GM12873 (cell line): ENCODE measurements around the gene LIPJ.

Source experiments
- TF ChIP-seq, protein P1 (sequence below): IDR thresholded peaks from 2 replicates; pipeline ENCODE4 v1.5.1; 2012; ENCODE audit warnings: low read depth, mild to moderate bottlenecking, moderate library complexity, low read length, control low read depth; ENCODE audit not compliant: insufficient read depth; ENCODE audit errors: missing control alignments

Gene LIPJ

DNA sequence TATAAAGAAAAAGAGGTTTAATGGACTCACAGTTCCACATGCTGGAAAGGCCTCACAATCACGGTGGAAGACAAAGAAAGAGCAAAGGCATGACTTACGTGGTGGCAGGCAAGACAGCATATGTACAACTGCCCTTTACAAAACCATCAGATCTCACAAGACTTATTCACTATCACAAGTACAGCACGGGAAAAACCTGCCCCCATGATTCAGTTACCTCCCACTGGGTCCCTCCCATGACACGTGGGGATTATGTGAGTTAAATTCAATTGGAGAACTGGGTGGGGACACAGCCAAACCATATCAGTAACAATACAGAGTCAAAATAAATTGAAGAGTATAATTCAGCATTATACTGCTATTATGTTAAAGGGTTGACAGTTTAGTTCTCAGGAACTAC, 41.2 kb upstream of the LIPJ start:
- TF ChIP-seq, protein P1, sequence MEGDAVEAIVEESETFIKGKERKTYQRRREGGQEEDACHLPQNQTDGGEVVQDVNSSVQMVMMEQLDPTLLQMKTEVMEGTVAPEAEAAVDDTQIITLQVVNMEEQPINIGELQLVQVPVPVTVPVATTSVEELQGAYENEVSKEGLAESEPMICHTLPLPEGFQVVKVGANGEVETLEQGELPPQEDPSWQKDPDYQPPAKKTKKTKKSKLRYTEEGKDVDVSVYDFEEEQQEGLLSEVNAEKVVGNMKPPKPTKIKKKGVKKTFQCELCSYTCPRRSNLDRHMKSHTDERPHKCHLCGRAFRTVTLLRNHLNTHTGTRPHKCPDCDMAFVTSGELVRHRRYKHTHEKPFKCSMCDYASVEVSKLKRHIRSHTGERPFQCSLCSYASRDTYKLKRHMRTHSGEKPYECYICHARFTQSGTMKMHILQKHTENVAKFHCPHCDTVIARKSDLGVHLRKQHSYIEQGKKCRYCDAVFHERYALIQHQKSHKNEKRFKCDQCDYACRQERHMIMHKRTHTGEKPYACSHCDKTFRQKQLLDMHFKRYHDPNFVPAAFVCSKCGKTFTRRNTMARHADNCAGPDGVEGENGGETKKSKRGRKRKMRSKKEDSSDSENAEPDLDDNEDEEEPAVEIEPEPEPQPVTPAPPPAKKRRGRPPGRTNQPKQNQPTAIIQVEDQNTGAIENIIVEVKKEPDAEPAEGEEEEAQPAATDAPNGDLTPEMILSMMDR = no peak

DNA sequence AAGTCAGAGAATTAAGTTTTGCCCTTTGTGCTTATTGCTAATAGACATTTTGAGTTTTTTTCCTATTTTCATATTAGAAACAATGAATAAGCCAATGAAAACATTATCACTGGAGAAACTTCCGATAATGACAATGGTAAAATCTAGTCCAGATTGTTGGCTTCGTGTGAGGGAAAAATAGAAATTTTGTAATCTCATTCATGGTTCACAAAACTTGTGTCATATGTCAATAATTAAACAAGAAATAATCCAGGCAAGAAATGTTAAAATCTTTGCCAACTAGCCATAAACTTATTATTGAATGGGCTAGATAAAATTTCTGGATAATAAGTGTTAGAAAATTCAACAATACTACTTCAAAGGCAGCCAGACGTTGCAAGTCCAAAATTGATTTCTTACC, 40.1 kb upstream of the LIPJ start:
- TF ChIP-seq, protein P1 = no peak

DNA sequence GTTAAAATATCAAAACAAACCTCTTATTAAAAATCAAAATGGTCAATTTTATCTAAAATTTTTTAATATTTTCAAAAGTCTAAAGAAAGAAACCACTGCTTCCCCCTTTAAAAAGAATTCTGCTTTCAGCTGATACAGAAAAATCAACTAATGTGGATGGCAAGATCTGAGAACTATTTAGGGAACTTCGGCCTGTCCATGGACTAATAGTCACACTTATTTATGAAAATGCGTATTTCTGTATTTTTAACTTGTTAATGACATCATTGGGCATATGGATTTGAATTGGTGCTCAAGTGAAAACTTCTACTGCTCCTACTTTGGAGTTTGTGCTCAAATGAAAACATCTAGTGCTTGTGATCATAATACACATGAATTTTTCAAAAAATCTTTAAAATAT, 35.3 kb upstream of the LIPJ start:
- TF ChIP-seq, protein P1 = no peak

DNA sequence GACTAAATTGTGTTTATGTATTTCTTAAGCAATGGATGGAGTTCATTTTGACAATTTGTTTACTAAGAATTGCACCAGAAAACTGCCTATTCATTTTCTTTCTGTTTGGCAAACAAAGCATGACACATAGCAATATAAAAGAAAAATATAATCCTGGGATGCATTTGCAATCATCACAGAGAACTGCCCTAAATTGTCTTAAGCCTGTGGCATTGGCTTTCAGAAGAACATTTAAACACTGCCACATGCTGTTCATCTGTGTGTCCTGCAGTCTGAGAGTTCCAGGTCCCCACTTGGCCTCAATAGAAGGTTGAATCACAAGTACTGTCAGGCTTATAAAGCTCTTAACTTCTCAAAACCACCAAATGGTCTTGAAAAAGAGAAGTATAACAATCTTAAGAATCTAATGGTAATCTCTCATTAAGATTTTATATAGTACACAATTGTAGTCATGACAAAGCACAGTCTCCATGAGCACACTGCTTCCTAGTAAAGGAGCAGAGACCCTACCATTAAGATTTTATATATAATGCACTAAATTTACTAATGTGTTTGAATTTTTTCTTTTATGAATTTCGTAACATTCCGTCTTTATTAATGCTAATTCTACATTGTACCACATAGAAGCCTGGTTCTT, 33.3 kb upstream of the LIPJ start:
- TF ChIP-seq, protein P1 = peak; percentile 82

DNA sequence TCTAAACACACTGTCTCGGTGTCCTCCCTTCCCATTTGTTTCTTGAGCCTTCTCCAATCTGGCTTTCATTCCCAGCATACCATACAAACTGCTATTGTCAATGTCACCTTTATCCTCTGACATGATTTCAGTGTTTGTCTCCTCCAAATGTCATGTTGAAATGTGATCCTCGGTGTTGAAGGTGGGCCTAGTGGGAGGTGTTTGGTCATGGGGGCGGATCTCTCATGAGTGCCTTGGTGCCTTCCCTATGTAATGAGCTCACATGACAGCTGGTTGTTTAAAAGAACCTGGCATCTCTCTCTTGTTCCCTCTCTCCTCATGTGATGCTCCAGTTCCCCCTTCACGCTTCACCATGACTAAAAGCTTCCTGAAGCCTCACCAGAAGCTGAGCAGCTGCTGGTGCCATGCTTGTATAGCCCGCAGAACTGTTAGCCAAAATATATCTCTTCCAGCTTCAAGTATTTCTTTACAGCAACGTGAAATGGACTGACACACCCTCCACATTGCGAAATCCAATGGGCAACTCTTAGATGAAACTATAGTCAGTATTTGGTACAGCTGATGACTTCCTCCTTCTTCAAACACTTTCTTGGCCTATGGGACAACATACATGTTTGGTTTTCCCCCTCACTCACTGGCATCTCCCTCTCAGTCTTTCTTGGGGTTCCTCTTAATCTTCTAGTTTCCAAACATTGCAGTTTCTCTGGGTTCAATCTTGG, 31.2 kb upstream of the LIPJ start:
- TF ChIP-seq, protein P1 = no peak

DNA sequence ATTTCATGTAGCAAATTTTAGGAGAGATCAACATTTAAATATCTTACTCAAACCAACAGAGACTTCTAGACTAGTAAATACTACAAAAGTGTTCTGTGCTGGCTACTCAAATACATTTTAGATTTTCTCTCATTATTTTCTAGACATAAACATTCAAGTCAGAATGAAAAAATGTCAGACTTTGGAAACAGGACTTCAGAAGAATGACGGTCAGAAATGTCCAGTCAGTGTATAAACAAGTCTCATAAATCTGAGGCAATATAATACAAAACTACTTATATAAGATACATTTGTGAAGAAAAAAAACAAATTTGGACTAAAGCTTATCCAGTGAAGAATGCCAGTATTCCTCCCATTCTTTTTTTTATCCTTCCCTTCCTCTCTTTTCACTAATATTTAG, 29.3 kb upstream of the LIPJ start:
- TF ChIP-seq, protein P1 = no peak

DNA sequence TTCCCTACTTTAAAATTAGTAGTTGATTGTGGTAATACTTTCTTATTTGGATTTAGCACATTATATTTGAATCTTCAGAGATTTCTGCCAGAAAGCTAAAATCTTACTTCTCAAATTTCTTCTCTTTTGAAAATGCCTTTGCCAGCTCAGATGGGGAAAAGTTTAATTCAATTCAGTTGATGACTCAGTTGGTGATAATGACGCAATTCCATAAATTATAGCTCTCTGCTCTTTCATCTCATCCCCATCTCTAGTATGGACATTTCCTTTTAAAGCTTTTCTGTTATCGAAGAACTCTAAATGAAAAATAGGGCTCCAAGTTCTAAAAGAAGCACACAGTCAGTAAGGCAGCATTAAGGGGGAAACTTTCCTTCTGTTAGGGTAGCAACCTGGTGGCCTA, 28.9 kb upstream of the LIPJ start:
- TF ChIP-seq, protein P1 = no peak
